ENCODE data around the gene IMPG2.

Gene IMPG2

GRCh38 chr3:101320475-101320874, at the start of gene IMPG2:
TSS of gene IMPG2 (minus strand) at chr3:101320575. CDS start at chr3:101320372, 203 bp downstream.
- DNase-seq (ENCODE audit: low spot score), result no peak
- TF ChIP-seq CTCF (IDR thresholded peaks at IDR 0.05; ENCODE audit: extremely low read depth, missing control alignments), result no peak

- no peak for DNase-seq (ENCODE audit: low spot score)
- TF ChIP-seq CTCF (IDR thresholded peaks at IDR 0.05; ENCODE audit: extremely low read depth, missing control alignments), result no peak
These were observed 42.0 kb upstream of the IMPG2 start for GRCh38 chr3:101362406-101362805.

GRCh38 chr3:101351829-101352228, 31.5 kb upstream of the IMPG2 start:
- no peak for DNase-seq (ENCODE audit: low spot score)
- no peak for TF ChIP-seq CTCF (IDR thresholded peaks at IDR 0.05; ENCODE audit: extremely low read depth, missing control alignments)

- no peak for TF ChIP-seq CTCF (IDR thresholded peaks at IDR 0.05; ENCODE audit: extremely low read depth, missing control alignments)
- no peak for DNase-seq (ENCODE audit: low spot score)
These were observed 20.2 kb upstream of the IMPG2 start for GRCh38 chr3:101340591-101340990.

- no peak for TF ChIP-seq CTCF (IDR thresholded peaks at IDR 0.05; ENCODE audit: extremely low read depth, missing control alignments)
- DNase-seq (ENCODE audit: low spot score), result no peak
These were observed 13.5 kb upstream of the IMPG2 start for GRCh38 chr3:101333883-101334282.

- TF ChIP-seq CTCF (IDR thresholded peaks at IDR 0.05; ENCODE audit: extremely low read depth, missing control alignments), result no peak
- DNase-seq (ENCODE audit: low spot score), result no peak
These were observed 8.8 kb upstream of the IMPG2 start for GRCh38 chr3:101329016-101329673.

GRCh38 chr3:101325393-101326134, 5.2 kb upstream of the IMPG2 start:
- no peak for TF ChIP-seq CTCF (IDR thresholded peaks at IDR 0.05; ENCODE audit: extremely low read depth, missing control alignments)
- no peak for DNase-seq (ENCODE audit: low spot score)
